ENCODE measurements around the gene RAB4A. TPM values are rescaled to one million over a fixed set of nuclear protein-coding genes. Genes with fewer than 3 reads are reported as not detected.
A peak's percentile ranks its signal among the peaks of the same experiment; 100 is the strongest.

Gene RAB4A
- 51.5 TPM for total RNA-seq
- long read RNA-seq, transcript RAB4A-201 (8 exons, 2,966 nt), result major isoform, 52 of 68 reads
- long read RNA-seq, partial matches to known transcripts, result 2 of 68 reads
- long read RNA-seq, other reads (novel, unspliced or antisense), result 11 of 68 reads

DNA sequence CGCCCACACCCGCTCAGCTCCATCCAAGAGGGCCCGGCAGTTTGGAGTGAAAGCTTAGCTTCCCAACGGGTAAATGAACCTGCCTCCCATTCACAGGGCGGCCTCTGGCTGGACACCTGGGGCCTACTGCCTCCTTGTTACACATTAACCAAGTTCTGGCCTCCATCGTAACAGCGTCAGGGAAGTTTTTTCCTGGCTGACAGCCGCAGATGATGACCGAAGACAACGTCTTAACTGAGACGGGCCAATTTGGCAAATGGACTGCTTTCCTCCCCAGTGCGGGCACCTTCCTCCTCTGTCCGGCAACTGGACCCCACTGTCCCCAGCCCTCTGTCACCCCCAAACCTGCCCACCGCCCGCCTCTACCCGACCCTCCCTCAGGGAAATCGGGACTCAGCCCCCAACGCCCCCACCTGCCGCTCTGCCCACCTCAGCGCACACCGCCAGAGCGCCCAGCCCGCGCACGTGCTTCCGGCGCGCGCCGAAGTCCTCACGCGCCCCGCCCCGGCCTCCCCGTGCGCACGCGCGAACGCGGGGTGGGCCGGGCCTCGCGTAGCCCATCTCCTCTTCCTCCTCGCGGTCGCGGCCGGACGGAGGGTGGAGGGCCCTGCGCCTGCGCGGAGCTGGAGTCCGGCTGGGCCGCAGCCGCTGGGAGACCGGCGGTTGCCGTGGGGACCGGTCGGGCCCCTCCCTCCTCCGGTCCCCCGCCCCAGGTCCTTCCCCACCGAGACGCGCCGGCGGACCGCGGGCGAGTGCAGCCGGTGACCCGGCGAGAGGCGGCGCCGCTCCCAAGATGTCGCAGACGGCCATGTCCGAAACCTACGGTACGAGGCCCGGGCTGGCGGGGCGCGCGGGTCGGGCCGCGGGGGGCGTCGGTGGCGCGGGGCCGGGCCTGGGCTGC lies at the start of gene RAB4A:
TSS of gene RAB4A (plus strand) at position 565 of the 901 bp plus-strand sequence. CDS start at position 794, 229 bp downstream.
- Histone ChIP-seq H3K27ac (peak within 1 kb of the TSS; percentile 80), H3K27me3 (ENCODE audit: low read depth) (no peaks in the 10 kb centered on the region), H3K36me3 (no peaks in the 10 kb centered on the region), H3K4me3 (peak within 1 kb of the TSS; percentile 65), H3K9me3 (peaks cover 6% of the 10 kb centered on the region), H3K4me1 (peaks cover 30% of the 10 kb centered on the region)
- TF ChIP-seq, protein P1, sequence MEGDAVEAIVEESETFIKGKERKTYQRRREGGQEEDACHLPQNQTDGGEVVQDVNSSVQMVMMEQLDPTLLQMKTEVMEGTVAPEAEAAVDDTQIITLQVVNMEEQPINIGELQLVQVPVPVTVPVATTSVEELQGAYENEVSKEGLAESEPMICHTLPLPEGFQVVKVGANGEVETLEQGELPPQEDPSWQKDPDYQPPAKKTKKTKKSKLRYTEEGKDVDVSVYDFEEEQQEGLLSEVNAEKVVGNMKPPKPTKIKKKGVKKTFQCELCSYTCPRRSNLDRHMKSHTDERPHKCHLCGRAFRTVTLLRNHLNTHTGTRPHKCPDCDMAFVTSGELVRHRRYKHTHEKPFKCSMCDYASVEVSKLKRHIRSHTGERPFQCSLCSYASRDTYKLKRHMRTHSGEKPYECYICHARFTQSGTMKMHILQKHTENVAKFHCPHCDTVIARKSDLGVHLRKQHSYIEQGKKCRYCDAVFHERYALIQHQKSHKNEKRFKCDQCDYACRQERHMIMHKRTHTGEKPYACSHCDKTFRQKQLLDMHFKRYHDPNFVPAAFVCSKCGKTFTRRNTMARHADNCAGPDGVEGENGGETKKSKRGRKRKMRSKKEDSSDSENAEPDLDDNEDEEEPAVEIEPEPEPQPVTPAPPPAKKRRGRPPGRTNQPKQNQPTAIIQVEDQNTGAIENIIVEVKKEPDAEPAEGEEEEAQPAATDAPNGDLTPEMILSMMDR (IDR thresholded peaks at IDR 0.05), result no peak
- ATAC-seq (peak; percentile 97 to 98), DNase-seq (peak; percentile 92)
- intact Hi-C loops (cut with DNase I), result no loop called here

GRCh38 chr1:229222081-229222480 lies 48.8 kb upstream of the RAB4A start:
- DNase-seq, result no peak
- H3K36me3 ChIP-seq, result no peaks in the 10 kb centered on the region
- no peak overlapping the region for H3K4me3 ChIP-seq
- TF ChIP-seq, protein P1 (IDR thresholded peaks at IDR 0.05), result no peak
- intact Hi-C loops (cut with DNase I), result no loop called here
- H3K27me3 ChIP-seq (ENCODE audit: low read depth), result no peaks in the 10 kb centered on the region
- no peak for ATAC-seq
- H3K4me1 ChIP-seq, result peaks cover 14% of the 10 kb centered on the region
- no peak overlapping the region for H3K27ac ChIP-seq
- H3K9me3 ChIP-seq, result no peaks in the 10 kb centered on the region

DNA sequence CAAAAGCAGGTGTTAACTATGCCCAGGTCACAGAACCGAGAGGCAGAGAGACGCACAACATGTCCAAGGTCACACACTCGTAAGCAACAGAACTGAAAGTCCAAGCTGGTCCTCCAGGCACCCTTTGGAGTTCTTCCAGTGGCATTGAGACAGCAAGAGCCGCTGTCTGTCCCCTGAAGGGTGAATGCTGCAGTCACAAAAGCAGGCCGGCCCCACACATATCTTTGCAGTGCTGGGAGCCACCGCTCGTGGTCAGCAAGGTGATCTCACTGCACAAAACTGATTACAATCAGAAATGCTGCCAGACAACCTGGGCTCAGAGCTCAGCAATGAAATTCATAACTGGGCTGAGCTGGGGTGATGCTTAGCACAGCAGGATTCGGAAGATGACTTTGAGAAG lies 47.4 kb upstream of the RAB4A start:
- Histone ChIP-seq H3K4me1 (peaks cover 20% of the 10 kb centered on the region), H3K9me3 (no peaks in the 10 kb centered on the region)
- intact Hi-C loops (cut with DNase I), result no loop called here

DNA sequence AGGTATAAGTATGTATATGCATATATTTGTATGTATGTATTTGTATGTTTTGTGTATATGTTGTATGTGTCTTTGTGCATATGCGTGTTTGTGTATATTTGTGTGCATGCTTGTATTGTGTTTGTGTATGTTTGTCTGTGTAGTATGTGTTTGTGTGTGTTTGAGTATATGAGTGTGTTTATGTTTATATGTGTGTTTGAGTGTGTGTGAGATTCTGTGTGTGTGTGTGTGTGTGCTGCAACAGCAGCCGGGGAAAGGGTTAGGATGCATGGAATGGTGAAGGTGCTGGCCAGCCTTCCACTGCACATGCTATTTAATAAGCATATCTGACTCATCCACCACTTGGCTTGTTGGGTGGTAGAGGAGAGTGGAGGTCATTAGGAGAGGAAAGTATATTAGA lies 46.6 kb upstream of the RAB4A start:
- Histone ChIP-seq H3K4me3 (no peak overlapping the region), H3K27ac (no peak overlapping the region), H3K27me3 (ENCODE audit: low read depth) (no peaks in the 10 kb centered on the region), H3K9me3 (no peaks in the 10 kb centered on the region), H3K36me3 (no peaks in the 10 kb centered on the region), H3K4me1 (peaks cover 26% of the 10 kb centered on the region)
- intact Hi-C loops (cut with DNase I), result no loop called here
- DNase-seq (no peak), ATAC-seq (no peak)
- TF ChIP-seq, protein P1 (IDR thresholded peaks at IDR 0.05), result no peak

More for the DNA sequence above, 47.4 kb upstream of the RAB4A start:
- no peaks in the 10 kb centered on the region for H3K36me3 ChIP-seq
- DNase-seq (no peak), ATAC-seq (no peak)
- TF ChIP-seq, protein P1 (IDR thresholded peaks at IDR 0.05), result no peak
- no peak overlapping the region for H3K27ac ChIP-seq
- no peaks in the 10 kb centered on the region for H3K27me3 ChIP-seq (ENCODE audit: low read depth)
- H3K4me3 ChIP-seq, result no peak overlapping the region

GRCh38 chr1:229225331-229225782 lies 45.6 kb upstream of the RAB4A start:
- TF ChIP-seq, protein P1 (IDR thresholded peaks at IDR 0.05), result no peak
- H3K4me3 ChIP-seq, result no peak overlapping the region
- ATAC-seq, result no peak
- no peak overlapping the region for H3K27ac ChIP-seq
- peaks cover 37% of the 10 kb centered on the region for H3K4me1 ChIP-seq
- no peak for DNase-seq
- intact Hi-C loops (cut with DNase I), result no loop called here
- no peaks in the 10 kb centered on the region for H3K27me3 ChIP-seq (ENCODE audit: low read depth)
- no peaks in the 10 kb centered on the region for H3K36me3 ChIP-seq
- H3K9me3 ChIP-seq, result no peaks in the 10 kb centered on the region
